H1 (cell line): ENCODE measurements around the gene ZGLP1. TPM values are rescaled to one million over a fixed set of nuclear protein-coding genes. Genes with fewer than 3 reads are reported as not detected.
A peak's percentile ranks its signal among the peaks of the same experiment; 100 is the strongest.

Experiments
- CTCF ChIA-PET: fragments of 300-600 bp; sonication (Branson Sonifier 250); formaldehyde crosslinking; loops from one replicate; lab custom pipeline; 2021; ENCODE audit not compliant: partially characterized antibody; lab: Charles Lee
- POLR2A ChIA-PET: fragments of 300-600 bp; sonication (Branson Sonifier 250); formaldehyde crosslinking; loops from one replicate; lab custom pipeline; 2021; ENCODE audit warnings: inconsistent platforms; ENCODE audit not compliant: partially characterized antibody; lab: Charles Lee
- DNase-seq, 2 experiments: peaks; one replicate each; pipeline versions ENCODE4 v3.0.0 to v3.0.0-alpha.2; 2010 to 2022; ENCODE audit warnings: low spot score in 2 of 2, low read depth in 1 of 2, mixed read lengths in 1 of 2
- FAIRE-seq: peaks from 2 replicates; lab custom pipeline; 2011; peaks lifted over from hg19 to GRCh38; lab: Jason Lieb, UNC
- H2AFZ ChIP-seq: 2 replicates; pipeline ENCODE4 v1.8.1; 2012; ENCODE audit warnings: low read length, inconsistent platforms
- H2AK5ac ChIP-seq: 2 replicates; pipeline ENCODE4 v1.6.1; 2013; ENCODE audit warnings: low read depth, low read length
- H2BK120ac ChIP-seq: replicated peaks from 2 replicates; pipeline ENCODE3; 2013; ENCODE audit warnings: low read depth, low read length, inconsistent platforms
- H2BK12ac ChIP-seq: 2 replicates; pipeline ENCODE4 v1.6.1; 2013; ENCODE audit warnings: low read depth, low read length
- H2BK15ac ChIP-seq: 2 replicates; pipeline ENCODE4 v1.6.1; 2013; ENCODE audit warnings: low read length
- H2BK20ac ChIP-seq: 2 replicates; pipeline ENCODE4 v1.6.1; 2013; ENCODE audit warnings: low read length
- H2BK5ac ChIP-seq: 2 replicates; pipeline ENCODE4 v1.6.1; 2013; ENCODE audit warnings: low read depth, low read length
- H3K14ac ChIP-seq: 2 replicates; pipeline ENCODE4 v1.6.1; 2013; ENCODE audit warnings: inconsistent platforms; ENCODE audit not compliant: insufficient read length
- H3K18ac ChIP-seq: 2 replicates; pipeline ENCODE4 v1.6.1; 2013; ENCODE audit warnings: low read length; ENCODE audit errors: extremely low read depth
- H3K23ac ChIP-seq: 2 replicates; pipeline ENCODE4 v1.6.1; 2013; ENCODE audit warnings: inconsistent platforms; ENCODE audit not compliant: insufficient read length
- H3K23me2 ChIP-seq: 2 replicates; pipeline ENCODE4 v1.6.1; 2013; ENCODE audit warnings: low read depth, low read length
- H3K27ac ChIP-seq: 2 replicates; pipeline ENCODE4 v1.6.1; 2011; ENCODE audit warnings: low read depth, low read length, inconsistent platforms
- H3K27me3 ChIP-seq, 4 experiments: replicated peaks in 1 of 4; 1 replicate in 1 of 4; 2 replicates in 3 of 4; pipeline versions ENCODE4 v1.6.1 to v1.8.1; 2011 to 2013; ENCODE audit warnings: low read length in 3 of 4, mild to moderate bottlenecking in 3 of 4, inconsistent platforms in 2 of 4, mixed read lengths in 2 of 4, moderate library complexity in 1 of 4; ENCODE audit not compliant: control insufficient read depth in 3 of 4, insufficient read depth in 3 of 4; ENCODE audit errors: extremely low read depth in 1 of 4
- H3K36me3 ChIP-seq, 4 experiments: 2 replicates each; pipeline versions ENCODE4 v1.6.1 to v1.8.1; 2011 to 2013; ENCODE audit warnings: mild to moderate bottlenecking in 4 of 4, low read length in 3 of 4, moderate library complexity in 2 of 4, control low read depth in 1 of 4, inconsistent platforms in 1 of 4; ENCODE audit not compliant: insufficient read depth in 4 of 4, control insufficient read depth in 2 of 4
- H3K4ac ChIP-seq: replicated peaks from 2 replicates; pipeline ENCODE3; 2013; ENCODE audit warnings: low read length, low read depth, mixed read lengths, inconsistent platforms; ENCODE audit not compliant: insufficient read length
- H3K4me1 ChIP-seq, 4 experiments: replicated peaks in 1 of 4; 1 replicate in 1 of 4; 2 replicates in 3 of 4; pipeline versions ENCODE4 v1.6.1 to v1.8.1; 2011 to 2013; ENCODE audit warnings: low read length in 3 of 4, inconsistent platforms in 2 of 4, mixed read lengths in 1 of 4; ENCODE audit not compliant: insufficient read depth in 4 of 4, control insufficient read depth in 3 of 4
- H3K4me2 ChIP-seq, 2 experiments: 2 replicates each; pipeline versions ENCODE4 v1.6.1 to v1.8.1; 2011 to 2013; ENCODE audit warnings: low read depth in 2 of 2, low read length in 2 of 2, control low read depth in 1 of 2, inconsistent platforms in 1 of 2, mild to moderate bottlenecking in 1 of 2; ENCODE audit not compliant: insufficient read depth in 1 of 2
- H3K4me3 ChIP-seq, 4 experiments: fragments of 200-600, 300-600 bp in 1 of 4; sonication (generic), shearing (Covaris generic), sonication (Bioruptor Twin) in 1 of 4; 2 replicates each; pipeline versions ENCODE4 v1.5.1 to v1.8.1; 2011 to 2016; ENCODE audit warnings: low read length in 4 of 4, low read depth in 3 of 4, control low read depth in 2 of 4, inconsistent platforms in 2 of 4, mild to moderate bottlenecking in 2 of 4, mixed read lengths in 1 of 4, moderate library complexity in 1 of 4; ENCODE audit not compliant: insufficient read depth in 2 of 4; ENCODE audit errors: extremely low read depth in 1 of 4
- H3K56ac ChIP-seq: replicated peaks from 2 replicates; pipeline ENCODE3; 2013; ENCODE audit warnings: low read depth, mild to moderate bottlenecking, mixed read lengths, low read length, inconsistent platforms; ENCODE audit not compliant: insufficient read length
- H3K79me1 ChIP-seq: 2 replicates; pipeline ENCODE4 v1.6.1; 2013; ENCODE audit warnings: low read depth, low read length, control low read depth
- H3K79me2 ChIP-seq, 2 experiments: 2 replicates each; pipeline versions ENCODE4 v1.6.1 to v1.8.1; 2012 to 2013; ENCODE audit warnings: low read length in 2 of 2, mild to moderate bottlenecking in 2 of 2, inconsistent platforms in 1 of 2; ENCODE audit not compliant: insufficient read depth in 2 of 2, control insufficient read depth in 1 of 2
- H3K9ac ChIP-seq, 4 experiments: replicated peaks in 1 of 4; 1 replicate in 1 of 4; 2 replicates in 3 of 4; pipeline versions ENCODE4 v1.6.1 to v1.8.1; 2011 to 2013; ENCODE audit warnings: low read depth in 3 of 4, low read length in 3 of 4, control low read depth in 2 of 4, mild to moderate bottlenecking in 2 of 4, moderate library complexity in 2 of 4, inconsistent platforms in 1 of 4; ENCODE audit errors: extremely low read depth in 1 of 4
- H3K9me3 ChIP-seq, 2 experiments: 2 replicates each; pipeline versions ENCODE4 v1.6.1 to v1.8.1; 2012 to 2013; ENCODE audit warnings: mild to moderate bottlenecking in 2 of 2, moderate library complexity in 2 of 2, control low read depth in 1 of 2, inconsistent platforms in 1 of 2, low read depth in 1 of 2, low read length in 1 of 2, mixed read lengths in 1 of 2; ENCODE audit not compliant: insufficient read depth in 2 of 2
- H4K20me1 ChIP-seq, 2 experiments: replicated peaks in 1 of 2; 2 replicates each; pipeline versions ENCODE3 to v1.8.1; 2011 to 2013; ENCODE audit warnings: inconsistent platforms in 2 of 2, low read length in 2 of 2, mild to moderate bottlenecking in 1 of 2; ENCODE audit not compliant: insufficient read depth in 2 of 2, control insufficient read depth in 1 of 2
- H4K5ac ChIP-seq: 2 replicates; pipeline ENCODE4 v1.6.1; 2013; ENCODE audit warnings: low read length, low read depth, mixed read lengths, inconsistent platforms; ENCODE audit not compliant: insufficient read length
- H4K8ac ChIP-seq: 2 replicates; pipeline ENCODE4 v1.8.0; 2013; ENCODE audit warnings: mild to moderate bottlenecking, moderate library complexity, low read length, inconsistent platforms; ENCODE audit not compliant: insufficient read depth; ENCODE audit errors: extremely low read depth
- H4K91ac ChIP-seq: replicated peaks from 2 replicates; pipeline ENCODE3; 2013; ENCODE audit warnings: low read length, mixed read lengths, inconsistent platforms; ENCODE audit not compliant: insufficient read length
- ASH2L ChIP-seq: fragments of 200-600, 300-600 bp; sonication (generic); IDR thresholded peaks from one replicate; pipeline ENCODE4 v1.7.1; 2017; ENCODE audit warnings: low read length
- BACH1 ChIP-seq: IDR thresholded peaks from 2 replicates; pipeline ENCODE4 v1.6.1; 2012; ENCODE audit warnings: low read length, improper control_type of control experiment
- BCL11A ChIP-seq, 2 experiments: IDR thresholded peaks; one replicate each; pipeline ENCODE4 v1.6.1; 2011; ENCODE audit warnings: low read depth in 2 of 2, low read length in 2 of 2, mild to moderate bottlenecking in 2 of 2
- CEBPB ChIP-seq: IDR thresholded peaks from 2 replicates; pipeline ENCODE4 v1.6.1; 2012; ENCODE audit warnings: low read depth, low read length
- CHD1 ChIP-seq: IDR thresholded peaks from 2 replicates; pipeline ENCODE4 v1.6.1; 2012; ENCODE audit warnings: low read depth, low read length, improper control_type of control experiment
- CHD2 ChIP-seq: IDR thresholded peaks from 2 replicates; pipeline ENCODE4 v1.6.1; 2012; ENCODE audit warnings: low read length, improper control_type of control experiment
- GTF2F1 ChIP-seq: IDR thresholded peaks from 2 replicates; pipeline ENCODE4 v1.6.1; 2012; ENCODE audit warnings: low read depth, low read length, improper control_type of control experiment, borderline replicate concordance
- JUN ChIP-seq: IDR thresholded peaks from 2 replicates; pipeline ENCODE4 v1.6.1; 2011; ENCODE audit warnings: low read depth, mild to moderate bottlenecking, improper control_type of control experiment, low read length
- POLR2A ChIP-seq, 2 experiments: IDR thresholded peaks; 1 replicate in 1 of 2; 2 replicates in 1 of 2; pipeline ENCODE4 v1.6.1; 2011; ENCODE audit warnings: low read depth in 2 of 2, low read length in 2 of 2, mild to moderate bottlenecking in 2 of 2; ENCODE audit errors: control extremely low read depth in 1 of 2
- POLR2AphosphoS5 ChIP-seq: IDR thresholded peaks from 2 replicates; pipeline ENCODE4 v1.6.1; 2011; ENCODE audit warnings: low read depth, low read length
- POU5F1 ChIP-seq: IDR thresholded peaks from 2 replicates; pipeline ENCODE4 v1.6.1; 2011; ENCODE audit warnings: low read depth, mild to moderate bottlenecking, low read length, moderate library complexity
- TAF7 ChIP-seq: optimal IDR thresholded peaks from 2 replicates; pipeline ENCODE3; 2011; ENCODE audit warnings: low read depth, mild to moderate bottlenecking, inconsistent platforms, low read length, moderate library complexity, borderline replicate concordance
- WGBS, 2 experiments: shearing (Covaris generic) in 1 of 2; methylation state at CpG; one replicate each; pipeline versions ENCODE4 v1.1.6 to v1.1.7; 2013 to 2015; ENCODE audit warnings: low lambda C conversion rate in 2 of 2, mixed read lengths in 2 of 2, inconsistent platforms in 1 of 2, low coverage in 1 of 2, missing lambda C conversion rate in 1 of 2; ENCODE audit not compliant: insufficient replicate concordance in 2 of 2, insufficient coverage in 1 of 2, insufficient read length in 1 of 2; ENCODE audit errors: extremely low coverage in 1 of 2, missing lambda C conversion rate in 1 of 2; 5-methylcytosine and 5-hydroxymethylcytosine counted together
- polyA plus RNA-seq, 7 experiments: library from polyadenylated mRNA; depleted of rRNA in 3 of 7; stranded (reverse) in 5 of 7; unstranded in 2 of 7; fragments of >200 nt in 5 of 7; fragments of 200-250 nt in 2 of 7; gene quantifications; 1 replicate in 5 of 7; 2 replicates in 1 of 7; 4 replicates in 1 of 7; pipeline versions ENCODE4 v1.2.1 to v1.2.3, GENCODE V29; 2011 to 2013; ENCODE audit warnings: missing spikeins in 2 of 7, mixed read lengths in 2 of 7
- total RNA-seq: library from RNA; stranded (reverse); fragmentation: NEBNext Ultra II Directional; extraction: Animal tissue kit (Norgen Biotek cat#: 25700); gene quantifications from 2 replicates; pipeline ENCODE4 v1.2.1, GENCODE V29; 2021

The ZGLP1 gene
- total and polyA plus RNA-seq, 2 of the 8 experiments (the other 6 are each of a cell fraction or from before 2014, with no cell fraction given), result 4.2 to 5.1 TPM

DNA sequence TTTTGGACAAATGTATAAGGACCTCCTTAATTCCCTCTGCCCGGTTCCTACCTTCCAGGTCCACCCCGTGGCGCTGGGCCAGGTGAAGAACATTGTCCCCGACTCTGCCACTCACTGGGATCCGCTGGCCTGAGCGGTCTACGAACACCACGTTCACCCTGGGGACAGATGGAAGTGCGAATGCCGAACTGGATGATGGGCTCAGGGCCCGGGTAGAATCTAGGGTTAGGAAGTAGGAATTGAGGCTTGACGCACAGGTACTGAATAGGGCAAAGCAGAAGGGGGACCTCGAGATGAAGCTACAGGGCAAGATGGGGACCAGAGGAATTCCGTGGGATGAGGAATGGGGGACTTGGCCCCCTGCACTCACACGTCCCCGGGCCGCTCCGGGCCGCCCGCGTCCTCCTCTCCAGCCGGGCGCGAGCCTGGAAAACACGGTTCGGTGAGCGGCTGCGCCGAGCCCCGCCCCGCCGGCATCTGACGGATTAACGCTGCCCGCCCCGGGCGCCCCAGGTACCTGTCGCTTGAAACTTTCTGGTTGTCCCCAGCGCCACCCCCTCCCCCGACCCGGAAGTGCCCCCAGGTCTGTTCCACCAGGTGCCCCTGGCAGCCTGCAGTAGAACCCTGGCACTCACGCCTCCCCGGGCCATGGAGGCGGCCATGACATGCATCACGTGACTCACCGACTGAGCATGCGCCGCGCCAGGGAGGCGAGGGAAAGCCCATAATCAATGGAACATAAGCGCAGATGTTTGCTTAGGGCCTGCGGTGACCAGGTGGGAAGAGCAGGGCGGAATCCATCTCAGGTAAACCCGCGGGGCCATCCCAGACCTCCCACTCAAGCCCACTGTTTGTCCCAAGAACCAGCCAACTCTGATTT, 6.0 kb upstream of the ZGLP1 start, which contains the start of gene FDX2:
Gene FDX2 (minus strand): TSS at position 681 of the 880 bp plus-strand sequence. CDS start 19 bp downstream, at position 662.
- POLR2A ChIA-PET, result interaction anchor here (0.5 to 11.4 kb wide), 11 partner anchors 8 to 52 kb away, joined by 3 to 104 read pairs (median 5); partner anchors contain the start of genes ICAM5 and RAVER1
- Histone ChIP-seq H2BK12ac (0 out of 2 replicates have a peak within 1 kb of the TSS, but pooled peaks have one; percentile 4), H3K4me3 (peak within 1 kb of the TSS; percentile 80 to 94 (median 92)), H3K79me2 (no peaks in the 10 kb centered on the region), H4K91ac (peak within 1 kb of the TSS; percentile 52), H2AFZ (peak within 1 kb of the TSS; percentile 94; the same call in 1 of the 2 replicates), H3K4me1 (no peaks in the 10 kb centered on the region; a peak in 1 of 7 replicates), H3K36me3 (peaks cover 9 to 29% (median 20%) of the 10 kb centered on the region in 4 experiments; a peak in 7 of 8 replicates), H3K9me3 (no peaks in the 10 kb centered on the region), H2BK5ac (peak within 1 kb of the TSS; percentile 45; the same call in 1 of the 2 replicates), H3K14ac (no peak within 1 kb of the TSS), H4K8ac (peak within 1 kb of the TSS; percentile 84), H3K79me1 (no peaks in the 10 kb centered on the region; the same call in 1 of the 2 replicates), H3K23me2 (peaks cover 3% of the 10 kb centered on the region; the same call in 1 of the 2 replicates), H3K4me2 (peak within 1 kb of the TSS; percentile 79 to 97), H4K5ac (peak within 1 kb of the TSS; percentile 90), H3K4ac (peak within 1 kb of the TSS; percentile 36), H2BK15ac (no peak within 1 kb of the TSS; the same call in 1 of the 2 replicates), H4K20me1 (no peaks in the 10 kb centered on the region), H2BK20ac (0 out of 2 replicates have a peak within 1 kb of the TSS, but pooled peaks have one; percentile 34), H3K27ac (peak within 1 kb of the TSS; percentile 72), H3K56ac (peak within 1 kb of the TSS; percentile 67), H2AK5ac (no peak within 1 kb of the TSS), H2BK120ac (peak within 1 kb of the TSS; percentile 47), H3K23ac (no peak within 1 kb of the TSS), H3K9ac (peak within 1 kb of the TSS in 3 of 4 experiments; percentile 66 to 79 (median 71); a peak in 6 of 7 replicates), H3K18ac (peak within 1 kb of the TSS; percentile 68), H3K27me3 (no peaks in the 10 kb centered on the region)
- WGBS, 2 experiments, result 7% methylated on average over 30 of the region's 55 CpGs; no CpG with 5 or more reads in 1 of the 2 experiments
- DNase-seq (peak; percentile 79 to 97), FAIRE-seq (peak; percentile 13)
- CTCF ChIA-PET, result interaction anchor here (0.5 to 2.5 kb wide), 9 partner anchors 45 to 326 kb away, joined by 3 to 11 read pairs (median 5); partner anchors contain the start of gene ICAM1
- TF ChIP-seq GTF2F1, result peak; percentile 82; the same call in 1 of the 2 replicates
- TF ChIP-seq CHD2, result no peak
- TF ChIP-seq POU5F1, result no peak
- no peak for TF ChIP-seq BACH1
- TF ChIP-seq POLR2A (IDR thresholded peaks at IDR 0.05; ENCODE audit: control extremely low read depth in 1 of 2, low read depth in 2 of 2, low read length in 2 of 2), result peak; percentile 78 to 91
- TF ChIP-seq CHD1, result no peak
- peak; percentile 38 for TF ChIP-seq TAF7
- TF ChIP-seq JUN, result no peak
- TF ChIP-seq ASH2L, result peak; percentile 92
- TF ChIP-seq CEBPB, result no peak
- no peak for TF ChIP-seq BCL11A (IDR thresholded peaks at IDR 0.05; ENCODE audit: low read depth in 2 of 2, low read length in 2 of 2)
- TF ChIP-seq POLR2AphosphoS5, result peak; percentile 93
